ENCODE data around the gene CTR9.

The CTR9 gene

DNA sequence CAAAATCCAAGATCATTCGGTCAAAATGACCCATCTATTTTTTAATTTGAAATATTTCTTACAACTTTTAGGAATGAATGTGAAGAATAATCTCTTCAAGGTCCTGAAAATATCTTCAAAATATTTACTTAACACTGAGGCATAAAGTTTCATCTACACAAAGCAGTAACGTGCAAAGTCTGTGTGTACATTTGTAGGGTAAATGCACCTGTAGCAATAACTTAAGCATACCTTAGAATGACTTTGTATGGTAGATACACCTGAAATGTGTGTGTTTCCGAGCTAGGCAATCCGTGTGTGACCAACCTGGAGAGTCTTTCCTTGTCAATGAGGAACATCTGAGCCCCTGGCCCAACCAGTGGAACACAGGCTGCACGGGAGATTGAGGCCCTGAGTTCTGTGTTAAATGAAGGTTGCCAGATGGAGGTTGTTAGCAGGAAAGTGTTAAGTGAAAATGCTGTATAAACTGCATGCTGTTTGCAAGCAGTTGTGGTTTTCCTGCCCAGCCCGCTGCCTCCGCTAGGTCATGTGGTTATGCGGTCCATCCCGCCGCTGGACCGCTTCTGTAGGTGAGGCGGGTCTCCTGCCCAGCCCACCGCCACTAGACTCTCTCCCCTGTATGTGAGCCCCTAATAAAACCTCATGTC lies 7.6 kb upstream of the CTR9 start:
- no peak for FAIRE-seq

DNA sequence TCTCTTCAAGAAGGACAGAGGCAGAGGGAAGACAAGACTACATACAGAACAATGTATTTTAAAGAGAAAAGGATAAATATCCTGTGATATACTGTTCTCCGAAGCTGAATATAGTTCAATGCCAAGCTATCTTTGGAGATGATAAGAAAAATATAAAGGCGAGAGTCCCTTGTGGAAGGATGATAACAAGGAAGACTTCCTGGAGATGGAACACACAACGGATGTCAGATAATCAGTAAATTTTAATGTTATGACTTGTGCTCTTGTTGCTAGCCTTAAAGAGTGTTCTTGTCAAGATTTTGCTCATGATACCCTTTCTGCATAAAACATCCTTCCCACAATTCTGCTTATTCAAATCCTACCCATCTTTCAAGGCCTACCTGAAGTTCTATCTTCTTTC lies 6.8 kb upstream of the CTR9 start:
- no peak for FAIRE-seq

DNA sequence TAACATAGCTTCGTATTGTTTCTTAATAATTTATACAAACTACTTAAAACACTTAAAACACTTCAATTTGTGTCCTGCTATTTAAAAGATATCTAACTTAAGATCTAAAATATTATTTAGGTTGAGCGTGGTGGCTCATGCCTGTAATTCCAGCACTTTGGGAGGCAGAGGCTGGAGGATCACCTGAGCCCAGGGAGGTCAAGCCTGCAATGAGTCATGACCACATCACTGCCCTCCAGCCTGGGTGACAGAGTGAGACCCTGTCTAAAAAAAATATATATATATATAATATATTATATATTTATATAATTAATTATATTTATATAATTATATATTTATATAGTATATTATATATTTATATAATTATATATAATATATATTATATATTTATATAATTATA lies 4.2 kb upstream of the CTR9 start:
- no peak for FAIRE-seq

DNA sequence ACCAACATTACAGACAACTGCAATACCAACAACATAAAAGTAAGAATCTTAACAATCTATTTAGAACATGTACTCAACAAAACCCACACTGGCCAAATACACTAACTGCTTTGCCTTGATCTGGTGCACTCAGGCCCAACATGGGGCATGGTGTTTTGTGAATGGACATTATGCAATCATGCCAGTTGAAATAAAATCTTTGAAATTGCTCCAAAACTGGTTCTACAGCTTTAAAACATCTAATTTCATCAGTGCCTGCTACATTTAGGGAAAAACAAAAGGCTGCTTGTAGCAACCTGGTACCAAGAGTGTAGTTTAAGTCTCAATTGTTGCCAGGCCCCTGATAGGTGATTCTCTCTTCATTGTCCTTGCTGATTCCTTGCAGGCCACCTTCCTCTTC lies 3.3 kb upstream of the CTR9 start:
- no peak for FAIRE-seq

DNA sequence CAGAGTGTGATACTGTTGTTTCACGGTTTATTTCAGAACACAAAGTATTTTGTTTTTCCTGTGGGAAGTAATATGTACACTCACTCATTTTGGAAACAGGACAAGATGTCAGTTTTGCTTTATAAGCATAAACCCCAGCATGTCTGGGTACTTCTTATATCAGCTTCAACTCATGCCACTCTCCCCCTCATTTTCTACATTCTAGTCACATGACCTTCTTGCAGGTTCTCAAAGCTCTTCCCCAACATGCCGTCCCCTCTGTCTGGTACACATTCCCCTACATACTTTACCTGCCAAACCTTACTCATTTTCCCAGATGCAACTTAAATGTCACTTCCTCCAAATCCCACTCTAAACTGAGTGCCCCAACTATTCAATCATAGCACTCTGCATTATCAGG lies 1.6 kb upstream of the CTR9 start:
- no peak for FAIRE-seq

DNA sequence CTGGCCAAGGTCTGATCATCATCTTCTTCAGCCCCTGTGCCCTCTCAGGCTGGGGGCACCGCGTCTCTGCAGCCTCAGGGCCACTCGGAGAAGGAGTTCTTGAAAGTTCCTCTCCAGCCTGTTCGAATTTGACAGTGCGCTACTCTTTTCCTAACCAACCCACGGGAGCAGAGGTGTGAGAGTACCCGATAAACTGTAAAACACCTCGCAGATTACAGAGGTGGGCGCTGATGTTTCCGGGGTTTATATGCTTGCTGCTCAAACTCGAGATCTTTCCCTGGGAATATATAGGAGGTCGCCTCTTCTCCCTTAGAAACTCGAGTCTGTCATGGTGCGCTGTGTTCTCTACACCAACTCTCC lies 515 bp downstream of the CTR9 start:
- FAIRE-seq: no peak

DNA sequence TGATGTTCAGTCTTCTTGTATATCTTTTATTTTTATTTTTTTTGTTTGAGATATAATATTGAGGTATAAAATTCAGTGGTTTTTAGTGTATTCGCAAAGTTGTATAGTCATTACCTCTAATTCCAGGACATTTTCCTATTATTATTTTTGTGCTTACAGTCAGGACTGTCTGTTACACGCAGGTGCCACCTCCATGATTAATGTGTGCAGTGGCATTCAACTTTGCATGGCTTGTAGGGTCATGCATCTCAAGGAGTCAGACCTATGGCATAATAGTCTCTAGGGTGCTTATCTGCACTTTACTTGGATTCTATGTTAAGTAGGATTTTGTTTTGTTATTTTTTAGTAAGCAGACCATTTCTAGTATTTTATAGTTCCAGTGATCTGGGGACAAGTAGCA lies 1.0 kb downstream of the CTR9 start:
- no peak for FAIRE-seq

DNA sequence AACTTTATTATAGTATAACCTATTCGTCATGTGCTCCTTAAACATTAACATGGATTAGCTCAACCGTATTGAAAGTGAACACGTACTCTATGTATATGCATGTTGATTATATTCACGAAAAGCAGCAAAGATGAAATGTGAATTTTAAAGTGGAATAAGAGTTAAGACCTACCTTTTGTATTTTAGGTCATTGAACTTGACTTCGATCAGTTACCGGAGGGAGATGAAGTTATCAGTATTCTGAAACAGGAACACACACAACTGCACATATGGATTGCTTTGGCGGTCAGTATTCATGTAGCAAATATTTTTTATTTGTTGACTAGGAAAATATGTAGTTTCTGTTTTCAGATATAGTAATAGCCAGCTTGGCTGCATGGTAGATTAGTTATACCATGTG lies 1.4 kb downstream of the CTR9 start:
- FAIRE-seq: no peak

DNA sequence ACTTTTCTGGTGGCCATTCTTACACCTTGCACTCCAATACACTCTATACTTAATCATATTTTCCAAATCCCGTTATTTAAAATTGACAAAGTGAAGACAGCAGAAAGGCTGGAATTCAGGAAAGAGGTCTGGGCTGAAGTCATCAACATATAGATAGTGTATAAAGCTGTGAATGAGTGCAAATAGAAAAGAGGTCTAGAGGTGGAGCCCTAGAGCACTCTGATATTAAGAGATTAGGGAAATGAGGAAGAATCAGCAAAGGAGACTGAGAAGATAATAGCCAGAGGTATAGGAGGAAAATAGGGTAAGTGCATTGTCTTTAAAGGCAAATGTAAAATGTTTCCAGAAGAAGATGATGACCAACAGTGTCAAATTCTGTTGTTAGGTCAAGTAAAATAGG lies 7.9 kb downstream of the CTR9 start:
- FAIRE-seq: no peak

DNA sequence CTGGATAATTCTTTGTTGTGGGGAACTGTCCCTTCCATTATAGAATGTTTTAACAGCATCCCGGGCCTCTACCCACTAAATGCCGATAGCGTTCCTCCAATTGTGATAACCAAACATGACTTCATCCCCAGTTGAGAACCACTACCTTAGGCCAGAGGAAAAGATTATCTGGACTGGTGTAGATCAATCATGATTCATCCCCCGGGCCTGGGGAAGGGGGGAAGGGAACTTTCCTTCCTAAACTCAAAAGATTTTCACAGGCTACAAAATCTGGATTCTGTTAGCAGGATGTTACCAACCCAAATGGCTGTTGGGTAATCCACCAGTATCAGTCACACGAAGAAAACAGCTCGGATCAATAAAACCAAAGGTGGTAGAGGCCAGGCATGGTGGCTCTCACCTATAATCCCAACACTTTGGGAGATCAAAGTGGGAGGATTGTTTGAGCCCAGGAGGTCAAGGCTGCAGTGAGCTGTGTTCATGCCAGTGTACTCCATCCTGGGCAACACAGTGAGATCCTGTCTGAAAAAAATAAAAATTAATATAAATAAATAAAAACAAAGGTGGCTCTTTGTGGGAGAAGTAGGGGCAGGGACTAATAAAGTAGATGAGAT lies 10.1 kb downstream of the CTR9 start:
- FAIRE-seq: no peak

DNA sequence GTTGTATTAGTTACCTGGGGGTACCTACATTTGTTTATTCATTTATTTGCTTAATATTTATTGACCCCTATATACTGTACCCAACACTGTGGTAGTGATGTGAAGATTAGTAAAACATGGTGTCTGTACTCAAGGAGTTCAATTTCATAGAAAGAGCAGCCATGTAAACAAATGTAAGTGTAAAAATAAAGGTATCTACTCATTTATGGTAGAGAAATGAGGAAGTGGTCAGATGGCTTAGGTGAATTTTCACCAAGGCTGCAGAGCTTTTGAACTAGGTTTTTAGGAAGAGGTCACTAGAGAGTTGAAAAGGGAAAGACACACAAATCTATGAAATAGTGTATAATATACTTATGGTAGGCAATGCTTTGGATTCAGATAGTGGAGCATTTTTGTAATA lies 11.1 kb downstream of the CTR9 start:
- FAIRE-seq: no peak

DNA sequence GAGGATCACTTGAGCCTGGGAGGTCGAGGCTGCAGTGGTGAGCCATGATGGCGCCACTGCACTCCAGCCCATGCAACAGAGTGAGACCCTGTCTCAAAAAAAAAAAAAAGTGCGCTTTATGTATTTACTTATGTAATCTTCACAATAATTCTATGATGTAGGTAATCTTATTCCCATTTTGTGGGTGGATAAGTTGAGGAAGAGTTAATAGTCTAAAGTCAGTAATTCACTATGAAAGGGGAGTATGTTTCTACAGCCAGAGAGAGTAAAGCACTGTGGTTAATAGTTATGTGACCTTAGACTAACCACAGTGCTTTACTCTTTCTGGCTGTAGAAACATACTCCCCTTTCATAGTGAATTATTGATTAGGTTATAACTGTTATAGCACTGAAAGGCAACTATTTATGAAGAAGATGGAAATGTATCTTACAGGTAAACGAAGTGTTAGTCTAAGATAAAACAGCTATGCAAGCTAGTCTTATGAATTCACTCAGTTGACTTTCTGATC lies 11.9 kb downstream of the CTR9 start:
- no peak for FAIRE-seq

DNA sequence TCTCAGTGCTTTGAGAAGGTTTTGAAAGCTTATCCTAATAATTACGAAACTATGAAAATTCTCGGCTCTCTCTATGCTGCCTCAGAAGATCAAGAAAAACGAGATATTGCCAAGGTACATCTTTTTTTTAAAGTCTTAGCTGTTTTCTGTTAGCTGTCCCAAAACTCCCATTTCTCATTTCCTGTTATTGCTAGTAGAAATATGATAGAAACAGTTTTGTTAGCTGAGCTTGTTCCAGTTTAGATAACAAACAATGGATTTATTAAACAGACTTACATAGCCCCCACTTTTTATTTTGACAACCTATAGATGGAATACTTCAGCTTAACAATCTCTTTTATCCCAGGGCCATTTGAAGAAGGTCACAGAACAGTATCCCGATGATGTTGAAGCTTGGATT lies 12.7 kb downstream of the CTR9 start:
- FAIRE-seq: no peak

DNA sequence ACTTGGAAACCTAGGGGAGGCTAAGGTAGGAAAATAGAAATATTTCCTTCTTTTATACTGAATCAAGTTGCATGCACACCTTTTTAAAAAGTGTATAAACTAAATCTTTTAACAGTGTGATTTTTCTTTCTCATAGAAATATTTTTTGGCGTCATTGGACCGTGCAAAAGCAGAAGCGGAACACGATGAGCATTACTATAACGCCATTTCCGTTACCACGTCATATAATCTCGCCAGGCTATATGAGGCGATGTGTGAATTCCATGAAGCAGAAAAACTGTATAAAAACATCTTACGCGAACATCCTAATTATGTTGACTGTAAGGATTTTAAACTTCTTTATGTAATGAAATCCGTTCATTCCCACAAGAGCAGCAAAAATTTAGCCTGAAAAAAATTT lies 13.4 kb downstream of the CTR9 start:
- no peak for FAIRE-seq

DNA sequence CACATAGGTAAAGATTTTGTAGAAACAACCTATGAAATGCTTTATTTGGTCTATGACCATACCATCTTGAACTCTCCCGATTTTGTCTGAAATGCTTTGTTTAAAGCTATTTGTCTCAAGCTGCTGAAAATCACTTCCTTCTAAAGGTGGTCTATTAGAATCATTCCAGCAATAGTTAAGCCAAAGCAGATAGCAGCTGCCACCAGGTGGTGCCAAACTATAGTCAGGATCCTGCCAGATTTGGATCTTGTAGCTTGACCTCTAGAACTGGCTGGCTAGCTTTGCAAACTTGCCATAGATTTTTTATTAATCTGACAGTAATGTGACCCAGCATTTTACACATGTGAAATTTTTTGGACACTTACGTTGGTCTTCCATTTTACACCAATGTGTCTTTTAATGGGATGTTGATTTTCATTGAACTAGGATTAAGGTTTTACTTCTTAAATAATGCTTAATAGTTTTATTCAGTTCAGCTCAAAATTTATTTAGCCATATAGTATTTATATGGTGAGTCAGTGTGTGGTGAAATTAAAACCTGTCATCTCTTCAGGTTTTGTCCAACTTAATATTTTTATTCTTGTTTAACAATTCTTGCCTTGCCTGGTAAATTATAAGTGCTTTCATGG lies 19.7 kb downstream of the CTR9 start:
- FAIRE-seq: peak; percentile 63

DNA sequence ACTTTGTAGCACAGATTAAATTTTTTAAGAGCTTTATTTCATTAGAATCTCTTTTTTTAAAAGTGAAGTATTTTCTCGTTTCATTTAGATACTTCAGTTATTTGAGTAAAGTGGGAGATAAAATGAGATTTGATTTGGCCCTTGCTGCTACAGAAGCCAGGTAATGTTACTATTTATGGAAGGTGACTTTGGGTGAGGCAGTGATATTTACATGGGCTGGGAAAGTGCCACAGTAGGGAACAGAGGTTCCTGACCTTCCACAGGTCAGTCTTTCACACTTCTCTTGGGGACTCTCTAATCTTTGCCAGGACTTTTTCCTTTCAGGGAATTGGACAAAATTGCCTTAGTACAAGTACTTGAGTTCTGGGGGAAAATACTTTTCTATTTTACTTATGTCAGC lies 20.4 kb downstream of the CTR9 start:
- no peak for FAIRE-seq

DNA sequence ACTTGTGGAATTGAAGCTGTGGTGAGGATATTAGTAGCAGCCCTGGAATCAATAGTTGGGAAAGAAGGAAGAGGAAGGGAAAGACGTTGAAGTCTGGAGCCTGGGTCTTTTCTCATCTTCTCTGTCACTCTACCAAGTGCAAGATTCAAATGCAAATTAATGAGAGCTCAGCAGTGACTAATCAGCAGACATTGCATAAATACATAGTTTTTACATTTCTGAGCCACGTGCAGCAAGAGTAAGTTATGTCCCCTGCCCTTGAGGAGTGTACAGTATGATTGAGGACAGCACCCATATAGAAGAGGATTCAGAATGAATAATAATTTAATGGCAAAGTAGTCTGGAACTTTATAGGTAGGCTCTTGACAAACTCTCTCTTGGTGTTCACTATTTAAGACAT lies 23.8 kb downstream of the CTR9 start:
- FAIRE-seq: no peak

DNA sequence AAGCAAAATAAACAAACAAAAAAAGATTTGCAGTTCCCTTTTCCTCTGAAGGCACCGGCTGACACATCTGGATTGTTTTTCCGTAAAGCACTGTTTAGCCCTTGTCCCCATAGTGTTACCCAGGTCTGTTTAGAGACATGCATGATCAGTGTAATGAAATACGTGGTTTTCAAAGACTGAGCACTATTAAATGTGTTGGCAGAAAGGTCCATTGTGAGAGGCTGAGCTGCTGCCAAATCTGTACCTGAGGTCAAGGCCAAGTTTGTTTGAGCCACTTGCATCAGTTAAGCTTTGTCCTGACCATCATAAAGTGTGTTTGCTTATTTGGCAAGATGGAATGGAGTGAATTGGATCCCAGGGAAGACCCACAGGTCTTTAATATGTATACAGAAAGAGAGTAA lies 26.3 kb downstream of the CTR9 start:
- no peak for FAIRE-seq

DNA sequence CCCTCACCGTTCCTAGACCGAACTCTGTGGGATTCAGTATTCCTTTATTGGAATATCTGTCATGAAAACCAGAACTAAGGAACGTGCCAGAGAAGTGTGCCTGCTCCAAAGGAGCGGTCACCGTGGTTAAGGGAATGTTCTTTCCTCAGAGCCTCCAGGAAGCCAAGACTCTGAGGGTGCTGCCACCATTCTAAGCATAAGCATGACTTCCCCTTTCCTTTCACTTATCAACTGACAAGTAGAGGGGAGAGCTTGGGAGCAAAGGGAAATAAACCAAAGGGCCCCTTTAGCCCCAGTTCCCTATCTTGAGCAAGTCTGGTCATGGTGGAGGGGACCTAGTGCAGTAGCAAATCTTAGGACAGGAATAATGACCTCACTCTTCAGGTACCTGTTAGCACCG lies 26.8 kb downstream of the CTR9 start:
- no peak for FAIRE-seq

DNA sequence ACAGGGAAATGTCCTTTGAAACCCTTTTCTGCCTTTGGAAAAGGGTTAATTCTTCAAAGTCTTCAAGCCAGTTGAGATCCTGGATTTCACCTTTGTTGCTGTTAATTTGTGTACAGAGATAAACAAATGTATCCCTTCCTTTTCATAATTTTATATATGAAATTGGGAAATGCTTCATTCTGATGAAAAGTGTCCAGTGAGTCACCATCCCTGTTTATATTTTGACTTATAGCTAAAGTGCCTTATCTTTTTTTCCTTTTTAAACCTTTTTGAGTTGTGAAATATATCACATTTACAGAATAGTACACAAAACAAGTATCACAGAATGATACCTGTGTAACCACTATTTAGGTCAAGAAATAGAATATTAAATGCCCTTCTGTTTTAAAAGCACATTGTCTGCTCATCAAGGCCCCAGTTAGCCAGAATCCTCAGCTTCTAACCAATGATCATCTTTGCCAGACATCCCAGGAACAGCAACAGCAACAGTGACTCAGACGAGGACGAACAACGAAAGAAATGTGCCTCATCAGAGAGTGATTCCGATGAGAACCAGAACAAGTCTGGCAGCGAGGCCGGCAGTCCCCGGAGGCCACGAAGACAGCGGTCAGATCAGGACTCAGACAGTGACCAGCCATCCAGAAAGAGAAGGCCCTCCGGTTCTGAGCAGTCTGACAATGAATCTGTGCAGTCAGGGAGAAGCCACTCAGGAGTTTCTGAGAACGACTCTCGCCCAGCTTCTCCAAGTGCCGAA lies 27.3 kb downstream of the CTR9 start:
- FAIRE-seq: no peak

DNA sequence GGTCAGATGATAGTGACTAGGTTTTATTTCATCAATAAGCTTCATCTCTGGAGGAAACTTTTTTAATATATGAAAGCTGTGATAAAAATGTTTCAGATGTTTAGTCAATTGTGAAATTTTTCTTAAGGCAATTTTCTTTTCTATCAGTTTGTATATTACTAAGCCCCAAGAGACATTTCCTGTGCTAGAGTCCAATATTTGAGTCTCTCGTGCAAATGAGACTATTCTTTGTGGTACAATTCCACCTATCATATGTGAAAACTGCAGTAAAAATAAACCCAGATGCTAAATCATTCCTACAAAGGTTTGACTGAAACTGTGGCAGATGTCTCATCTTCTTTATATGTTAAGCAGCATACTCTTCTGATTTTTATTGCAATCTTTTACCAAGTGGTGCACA lies 28.0 kb downstream of the CTR9 start:
- no peak for FAIRE-seq

DNA sequence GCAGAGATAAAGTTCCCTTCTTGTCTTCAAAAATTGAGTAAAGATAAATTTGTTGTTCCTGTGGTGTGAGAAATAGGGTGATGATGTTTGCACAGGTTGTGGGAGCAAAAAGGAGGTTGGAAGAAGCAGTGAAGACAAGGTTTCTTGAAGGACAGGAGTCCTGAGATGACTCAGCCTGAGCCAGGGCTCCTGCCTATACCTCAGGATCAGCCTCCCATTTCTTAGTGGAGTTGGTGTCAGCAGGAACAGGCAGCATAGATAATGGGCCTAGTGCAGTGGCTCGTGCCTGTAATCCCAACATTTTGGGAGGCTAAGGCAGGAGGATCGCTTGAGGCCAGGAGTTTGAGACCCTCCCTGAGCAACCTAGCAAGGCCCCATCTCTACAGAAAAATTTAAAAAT lies 29.0 kb downstream of the CTR9 start:
- no peak for FAIRE-seq

DNA sequence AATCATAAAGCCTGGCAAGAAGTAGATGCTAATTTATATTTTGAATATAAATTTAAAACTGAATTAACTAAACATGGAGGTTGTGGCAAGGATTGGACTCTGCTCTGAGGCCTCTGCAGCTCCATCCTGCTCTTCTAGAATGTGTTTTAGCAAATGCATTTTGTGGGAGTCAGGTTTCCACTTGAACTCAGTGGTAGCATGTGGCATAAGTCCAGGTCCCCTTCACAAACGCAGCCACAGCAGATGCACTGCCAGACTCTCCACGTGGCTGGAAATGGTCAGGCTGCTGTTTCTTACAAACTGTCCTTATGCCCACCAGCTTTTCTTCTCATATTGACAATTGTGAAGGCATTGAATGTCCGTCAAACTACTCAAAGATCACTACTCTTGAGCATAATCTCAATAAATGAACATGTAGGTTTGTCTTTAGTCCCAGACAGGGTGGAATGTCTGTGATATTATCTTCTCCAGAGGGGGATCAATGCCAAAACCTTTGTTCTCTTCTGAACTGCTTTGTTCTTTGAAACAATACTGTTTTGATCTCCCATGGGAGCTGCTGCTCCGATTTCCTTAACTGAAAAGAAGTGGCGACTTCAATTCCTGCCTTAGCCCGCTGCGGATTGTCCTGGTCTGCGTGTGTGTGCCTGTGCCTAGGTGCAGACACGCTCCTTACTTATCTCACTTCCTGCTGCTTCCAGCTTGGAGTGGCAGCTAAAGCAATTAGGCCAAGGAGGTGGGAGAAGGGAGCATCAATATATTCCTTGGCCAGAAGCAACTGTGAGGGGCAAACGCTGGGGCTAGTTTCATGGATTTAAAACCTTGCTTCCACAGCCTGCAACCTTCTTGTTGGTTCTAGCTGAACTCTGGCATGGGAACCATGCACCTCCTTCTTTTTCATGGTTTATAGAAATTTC lies 33.4 kb downstream of the CTR9 start:
- no peak for FAIRE-seq
